Measurements from ENCODE around the gene UBQLN4.

GRCh38 chr1:156033011-156033410 is 20.6 kb downstream of the UBQLN4 start:
- TF ChIP-seq CTCF (IDR thresholded peaks at IDR 0.05; ENCODE audit: borderline replicate concordance, extremely low read depth, low read length, poor library complexity, severe bottlenecking) (no peak), EZH2 (IDR thresholded peaks at IDR 0.05; ENCODE audit: borderline replicate concordance, low read depth, low read length, severe bottlenecking) (no peak)

Data from DND-41 (cell line).